Activated effector memory CD4-positive, alpha-beta T cell treated with Interleukin-2 at 50 U/mL for 16 hours (primary cell): ENCODE data around the gene SCYGR2.

Experiments used
- DNase-seq: peaks from one replicate; pipeline ENCODE4 v3.0.0-alpha.2; 2020

Gene SCYGR2

DNA sequence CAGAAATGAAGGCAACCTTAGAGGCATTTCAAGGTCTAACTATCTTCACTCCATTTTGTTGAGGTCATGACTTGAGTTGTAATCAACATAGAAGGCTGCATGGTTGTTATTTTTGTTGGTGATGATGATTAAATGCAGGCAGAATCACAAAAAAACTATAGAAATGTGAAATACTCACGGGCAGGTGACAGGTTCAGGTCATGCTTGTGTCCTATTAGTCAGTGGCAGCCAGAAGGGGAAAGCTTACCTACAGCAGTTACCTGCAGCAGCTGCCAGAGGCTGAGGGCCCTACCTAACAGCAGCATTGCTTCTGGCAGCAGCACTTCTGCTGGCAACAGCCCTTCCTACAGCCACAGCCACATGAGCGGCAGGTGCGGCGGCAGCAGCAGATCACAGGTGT, 15.6 kb downstream of the SCYGR2 start:
- DNase-seq, result no peak

DNA sequence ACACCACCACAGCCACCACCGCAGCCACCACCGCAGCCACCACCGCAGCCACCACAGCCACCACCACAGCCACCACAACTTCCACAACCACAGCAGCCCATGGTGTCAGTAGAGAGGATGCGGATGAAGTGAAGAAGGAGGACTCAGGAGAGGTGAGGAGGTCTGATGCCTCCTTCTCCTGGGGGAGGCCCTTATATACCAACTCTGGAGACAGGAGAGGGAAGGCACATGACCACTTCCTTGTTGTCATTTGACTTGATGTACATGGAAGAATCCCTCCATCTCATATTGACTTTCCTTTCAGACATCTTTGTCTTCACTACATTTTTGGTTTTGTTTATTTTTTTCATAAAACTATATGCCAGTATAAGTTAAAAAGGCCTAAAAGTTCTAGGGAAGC, 16.0 kb downstream of the SCYGR2 start, which contains the start of gene SCYGR3:
SCYGR3 (minus strand) TSS at position 101 of the 400 bp plus-strand sequence; CDS start at position 101, 0 bp downstream.
- DNase-seq, result no peak

DNA sequence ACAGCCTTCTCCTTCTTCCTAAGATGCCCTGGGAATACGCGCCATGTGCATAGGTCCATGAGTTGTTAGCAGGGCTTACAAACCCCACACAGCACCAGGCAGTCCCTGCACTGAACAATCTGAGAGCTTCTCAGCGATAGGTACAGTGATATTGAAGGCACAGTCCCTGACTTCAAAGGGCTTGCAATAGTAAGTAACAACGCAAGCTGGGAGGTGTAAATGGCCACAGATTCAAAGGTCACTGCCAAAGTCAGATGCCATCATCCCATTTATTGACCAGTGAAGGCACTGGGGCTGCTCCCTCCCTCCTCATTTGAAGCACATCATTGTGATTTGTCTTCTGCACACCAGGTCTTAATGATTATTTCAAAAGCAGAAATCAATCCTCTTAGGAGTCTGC, 16.5 kb downstream of the SCYGR2 start:
- DNase-seq, result no peak

DNA sequence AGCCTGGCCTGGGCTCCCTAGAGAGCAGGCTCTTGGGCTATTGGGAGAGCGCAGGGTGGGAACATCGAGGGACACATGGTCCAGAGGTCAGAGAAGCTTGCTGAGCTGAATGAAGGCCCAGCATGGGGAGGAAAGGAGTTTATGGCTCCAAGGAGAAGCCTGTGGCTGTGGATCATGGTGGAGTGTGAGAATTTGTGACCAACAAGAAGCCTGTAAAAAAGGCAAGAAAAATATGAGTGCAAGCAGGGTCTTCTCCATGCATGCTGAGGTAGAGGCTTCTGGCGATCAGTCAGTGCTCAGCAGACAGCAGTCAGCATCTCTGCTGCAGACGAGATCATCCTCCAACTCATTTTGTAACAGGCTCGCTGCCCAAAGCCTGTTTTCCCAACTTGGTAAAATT, 17.2 kb downstream of the SCYGR2 start:
- no peak for DNase-seq

DNA sequence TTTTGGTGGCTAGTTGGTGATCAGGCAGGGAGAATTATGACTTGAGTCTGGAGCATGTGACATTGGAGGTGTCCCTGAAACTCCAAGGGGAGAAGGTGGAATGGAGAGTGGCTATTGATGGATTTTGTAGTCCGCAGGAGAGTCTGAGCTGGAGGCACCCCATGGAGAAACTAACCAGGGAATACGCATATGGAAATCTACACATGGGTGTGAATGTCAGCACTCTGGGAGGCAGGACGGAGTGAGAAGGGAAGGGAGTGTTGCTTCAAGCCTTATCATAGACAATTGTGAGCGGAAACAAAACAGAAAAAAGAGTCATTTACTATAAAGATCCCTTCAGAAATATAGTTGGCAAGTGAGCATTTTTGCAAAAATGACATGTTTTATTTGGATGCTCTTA, 17.9 kb downstream of the SCYGR2 start:
- no peak for DNase-seq

DNA sequence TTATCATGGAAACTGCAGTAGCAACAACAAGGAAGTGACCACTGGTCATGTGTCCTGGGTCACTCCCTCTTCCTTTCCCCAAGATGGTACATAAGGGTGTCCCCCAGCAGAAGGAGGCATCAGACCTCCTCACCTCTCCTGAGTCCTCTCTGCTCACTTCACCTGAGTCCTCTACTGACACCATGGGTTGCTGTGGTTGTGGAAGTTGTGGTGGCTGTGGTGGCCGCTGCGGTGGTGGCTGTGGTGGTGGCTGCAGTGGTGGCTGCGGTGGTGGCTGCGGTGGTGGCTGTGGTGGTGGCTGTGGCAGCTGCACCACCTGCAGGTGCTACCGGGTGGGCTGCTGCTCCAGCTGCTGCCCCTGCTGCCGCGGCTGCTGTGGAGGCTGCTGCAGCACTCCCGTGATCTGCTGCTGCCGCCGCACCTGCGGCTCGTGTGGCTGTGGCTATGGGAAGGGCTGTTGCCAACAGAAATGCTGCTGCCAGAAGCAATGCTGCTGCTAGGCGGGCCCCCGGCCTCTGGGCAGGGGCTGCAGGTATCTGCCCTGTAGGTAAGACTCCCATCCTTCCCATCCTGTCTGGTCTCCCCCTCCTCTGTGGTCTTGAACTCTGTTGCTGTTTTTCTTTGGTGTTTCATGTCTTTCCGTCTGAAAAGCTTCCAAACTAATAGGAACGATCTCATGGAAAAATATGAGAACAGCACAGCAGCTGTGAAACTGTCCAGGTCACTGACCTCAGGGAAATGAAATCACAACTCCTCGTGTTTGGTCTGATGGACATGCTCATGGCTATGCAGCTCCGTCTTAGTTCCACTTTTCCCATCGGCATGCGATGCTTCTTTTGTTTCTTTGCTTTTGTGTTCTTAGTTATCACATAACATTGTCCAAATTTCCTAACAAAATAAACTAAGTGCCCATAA, 18.9 kb downstream of the SCYGR2 start, which contains the start of gene SCYGR4:
SCYGR4 (plus strand) TSS at position 183 of the 915 bp plus-strand sequence; CDS start at position 183, 0 bp downstream.
- DNase-seq, result no peak

DNA sequence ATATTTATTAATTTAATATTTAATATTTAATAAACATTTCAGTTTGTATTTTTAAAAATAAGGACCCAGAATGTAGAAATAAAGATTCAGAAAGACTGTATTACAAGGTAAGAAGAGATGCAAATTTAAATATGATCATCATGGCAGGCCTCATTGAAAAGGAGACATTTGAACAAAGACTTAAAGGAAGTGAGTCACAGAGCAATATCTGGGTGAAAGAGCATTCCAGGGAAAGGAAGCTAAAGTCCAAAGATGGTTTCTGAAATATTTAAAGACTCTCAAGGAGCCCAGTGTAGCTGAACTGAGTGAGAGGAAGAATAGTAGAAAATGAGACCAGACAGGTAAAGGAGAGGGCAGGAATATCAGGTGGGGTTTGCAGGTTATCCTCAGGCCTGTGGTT, 24.5 kb downstream of the SCYGR2 start:
- no peak for DNase-seq

DNA sequence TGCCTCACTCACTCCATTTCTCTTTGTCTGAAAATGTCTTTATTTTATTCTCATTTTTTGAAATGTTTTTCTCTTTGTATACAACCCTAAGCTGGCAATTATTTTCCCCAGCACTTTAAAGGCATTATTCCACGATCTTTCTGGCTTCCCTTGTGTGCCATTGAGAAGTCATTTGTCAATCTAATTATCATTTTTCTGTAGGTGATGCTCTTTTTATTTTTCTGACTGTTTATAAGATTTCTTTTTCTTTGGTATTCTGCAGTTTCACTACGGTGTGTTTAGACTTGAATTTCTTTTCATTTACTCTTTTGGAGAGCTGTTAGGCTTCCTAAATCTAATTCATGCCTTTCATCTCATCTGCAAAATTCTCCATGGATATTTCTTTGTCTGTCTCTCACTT, 26.7 kb downstream of the SCYGR2 start:
- no peak for DNase-seq

DNA sequence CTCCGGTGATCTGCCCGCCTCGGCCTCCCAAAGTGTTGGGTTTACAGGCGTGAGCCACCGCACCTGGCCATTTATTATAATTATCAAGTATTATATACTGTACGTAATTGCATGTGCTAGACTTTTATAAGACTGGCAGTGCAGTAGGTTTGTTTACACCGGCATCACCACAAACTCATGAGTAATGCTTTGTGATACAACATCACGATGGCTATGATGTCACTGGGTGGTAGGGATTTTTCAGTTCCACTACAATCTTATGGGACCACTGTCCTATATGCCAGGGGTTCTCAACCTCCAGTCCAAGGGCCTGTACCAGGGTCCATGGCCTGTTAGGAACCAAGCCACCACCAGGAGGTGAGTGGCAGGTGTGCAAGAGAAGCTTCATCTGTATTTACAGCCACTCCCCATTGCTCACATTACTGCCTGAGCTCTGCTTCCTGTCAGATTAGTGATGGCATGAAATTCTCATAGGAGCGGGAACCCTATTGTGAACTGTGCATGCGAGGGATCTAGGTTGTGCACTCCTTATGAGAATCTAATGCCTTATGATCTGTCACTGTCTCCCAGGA, 28.0 kb downstream of the SCYGR2 start:
- DNase-seq, result no peak

DNA sequence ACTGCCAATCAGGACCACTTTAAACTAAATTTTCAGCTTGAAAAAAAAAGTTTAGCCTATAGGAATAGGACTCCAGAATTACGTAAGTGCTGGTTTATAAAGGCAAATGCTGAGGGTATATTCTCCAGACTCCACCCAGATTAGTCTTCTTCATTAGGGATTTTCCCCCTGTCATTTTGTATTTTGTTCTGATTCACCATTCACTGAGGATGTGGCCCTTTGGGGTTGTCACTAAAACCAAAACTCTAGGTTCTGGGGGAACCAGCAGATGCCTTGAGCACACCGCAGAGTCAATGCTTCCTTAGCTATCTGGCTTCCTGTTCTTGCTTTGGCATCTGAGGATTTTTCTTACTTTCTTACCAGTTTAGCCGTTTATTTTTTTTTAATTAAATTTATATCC, 29.1 kb downstream of the SCYGR2 start:
- DNase-seq, result no peak

DNA sequence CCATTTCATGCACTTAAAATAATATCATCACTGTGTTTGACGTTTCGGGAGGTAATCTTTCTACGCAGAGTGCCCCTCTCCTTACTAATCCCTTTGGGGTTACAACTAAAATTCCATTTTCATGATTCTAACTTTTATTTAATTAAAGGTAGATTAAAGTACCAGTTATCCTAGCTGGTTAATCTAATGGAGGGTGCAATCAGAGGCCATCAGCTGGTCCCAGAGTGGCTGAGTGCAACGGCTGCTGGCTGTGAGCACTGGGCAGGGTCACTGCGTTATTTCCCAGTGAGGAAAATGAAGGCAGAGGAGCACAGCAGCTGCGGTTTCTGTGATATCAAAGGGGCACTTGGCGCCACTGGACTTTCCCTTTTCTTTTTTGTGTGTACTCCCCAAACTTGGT, 30.7 kb downstream of the SCYGR2 start:
- DNase-seq, result no peak

DNA sequence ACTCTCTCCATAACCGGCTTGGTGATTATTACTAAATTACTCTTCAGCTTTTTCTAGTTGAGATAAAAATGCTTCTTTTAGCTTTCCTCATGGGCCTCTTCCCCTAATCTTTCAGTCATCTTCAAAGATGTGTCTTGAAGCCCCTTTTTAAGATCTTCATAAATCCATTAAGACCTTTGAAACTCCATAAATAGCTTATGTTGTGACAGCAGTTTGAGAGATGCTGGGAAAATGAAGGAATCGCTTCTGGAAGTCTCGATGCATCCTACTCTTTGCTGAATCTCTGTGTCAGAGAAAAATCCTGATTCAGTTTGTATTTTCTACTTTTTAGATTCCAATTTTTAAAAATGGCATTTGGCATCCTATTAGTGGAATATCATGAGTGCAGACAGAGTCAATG, 31.6 kb downstream of the SCYGR2 start:
- DNase-seq, result no peak

DNA sequence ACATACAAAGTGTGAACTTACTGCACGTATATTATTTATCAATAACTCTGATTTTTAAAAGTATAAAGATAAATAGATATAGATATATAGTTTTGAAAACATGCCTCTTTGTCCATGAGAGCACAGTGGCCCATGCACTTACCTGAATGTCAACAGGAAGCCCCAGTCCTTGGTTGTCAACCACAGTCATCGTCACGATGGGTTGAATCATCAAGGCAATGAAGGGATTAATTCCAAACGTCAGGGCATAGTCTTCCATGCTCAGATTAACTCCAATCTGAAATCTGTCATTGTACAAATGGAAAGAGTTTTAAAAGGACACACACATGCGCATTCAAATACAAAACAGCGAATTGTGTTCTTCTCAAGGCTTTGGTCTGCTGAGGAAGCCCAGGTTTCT, 34.1 kb downstream of the SCYGR2 start:
- no peak for DNase-seq

DNA sequence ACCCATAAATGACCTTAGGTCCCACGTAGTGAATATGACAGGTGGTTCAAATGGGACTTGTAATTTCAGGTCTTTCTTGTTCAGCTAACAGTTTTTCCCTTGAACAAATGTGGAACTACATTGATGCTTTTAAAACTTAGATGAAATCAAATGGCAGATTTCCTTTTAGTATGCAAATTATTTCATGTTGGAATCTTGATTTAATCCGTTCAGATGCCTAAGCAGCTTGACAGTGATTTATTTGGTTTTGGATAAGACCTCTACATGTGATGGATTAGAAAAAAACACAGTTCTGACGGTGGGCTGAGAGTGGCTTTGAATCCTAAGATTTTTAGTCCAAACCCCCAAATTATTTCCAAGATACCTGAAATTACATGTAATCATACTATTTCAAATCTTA, 35.5 kb downstream of the SCYGR2 start:
- DNase-seq, result no peak

DNA sequence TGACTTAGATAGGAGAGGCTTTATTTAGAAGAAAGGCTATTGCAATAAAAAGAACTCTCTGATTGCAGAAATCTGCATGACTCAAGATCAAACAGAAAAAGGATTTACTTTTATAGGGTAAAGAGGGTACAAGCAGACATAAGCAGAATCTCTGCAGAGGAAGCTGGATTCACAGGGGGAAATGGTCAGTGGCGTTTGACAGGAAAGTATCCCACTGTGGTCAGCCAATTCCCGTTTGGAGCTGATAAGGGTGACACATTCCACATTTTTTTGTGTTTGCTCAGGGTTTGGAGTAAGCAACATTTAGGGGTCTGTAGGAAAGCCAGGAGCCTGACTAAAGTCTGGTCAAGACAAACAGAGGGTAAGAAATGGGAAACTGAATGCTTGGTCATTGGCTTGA, 44.0 kb downstream of the SCYGR2 start:
- DNase-seq, result no peak

DNA sequence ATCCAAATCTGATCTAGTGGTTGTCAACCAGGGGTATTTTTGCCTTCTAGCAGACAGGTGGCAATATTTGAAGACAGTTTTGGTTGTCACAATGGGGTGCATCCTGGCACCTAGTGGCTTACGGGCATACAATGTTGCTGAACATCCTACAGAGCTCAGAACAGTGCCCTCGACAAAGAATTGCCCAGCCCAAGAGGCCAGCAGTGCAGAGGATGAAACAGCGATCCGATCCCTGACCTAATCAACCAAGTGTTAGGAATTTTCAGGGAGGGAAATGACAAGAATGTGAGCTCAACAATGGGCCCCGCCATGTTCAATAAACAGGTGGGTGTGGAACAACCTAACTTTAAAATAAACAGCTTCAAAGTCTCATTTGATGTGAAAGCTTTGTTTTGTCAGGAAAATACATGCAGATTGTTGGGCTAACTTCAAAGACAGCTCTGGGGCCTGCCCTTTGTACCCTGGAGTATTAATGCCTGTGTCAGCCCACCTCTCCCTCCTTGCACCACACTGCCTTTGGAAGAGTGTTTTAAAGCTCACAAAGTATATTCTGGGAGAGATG, 45.4 kb downstream of the SCYGR2 start:
- DNase-seq, result no peak
